GM19351 (cell line): ENCODE measurements around the gene CLEC6A.
"Not testable (repeated sequence)": the region's sequence is repeated elsewhere in the genome, so short reads cannot be mapped to it uniquely, and the experiment has no call there.

ENCODE experiments used
- ATAC-seq: cut with Tn5 transposase; IDR thresholded peaks from one replicate; pipeline ENCODE4 v1.9.1; 2021; ENCODE audit warnings: mild to moderate bottlenecking, moderate library complexity; ENCODE audit not compliant: unreplicated experiment

The CLEC6A gene

DNA sequence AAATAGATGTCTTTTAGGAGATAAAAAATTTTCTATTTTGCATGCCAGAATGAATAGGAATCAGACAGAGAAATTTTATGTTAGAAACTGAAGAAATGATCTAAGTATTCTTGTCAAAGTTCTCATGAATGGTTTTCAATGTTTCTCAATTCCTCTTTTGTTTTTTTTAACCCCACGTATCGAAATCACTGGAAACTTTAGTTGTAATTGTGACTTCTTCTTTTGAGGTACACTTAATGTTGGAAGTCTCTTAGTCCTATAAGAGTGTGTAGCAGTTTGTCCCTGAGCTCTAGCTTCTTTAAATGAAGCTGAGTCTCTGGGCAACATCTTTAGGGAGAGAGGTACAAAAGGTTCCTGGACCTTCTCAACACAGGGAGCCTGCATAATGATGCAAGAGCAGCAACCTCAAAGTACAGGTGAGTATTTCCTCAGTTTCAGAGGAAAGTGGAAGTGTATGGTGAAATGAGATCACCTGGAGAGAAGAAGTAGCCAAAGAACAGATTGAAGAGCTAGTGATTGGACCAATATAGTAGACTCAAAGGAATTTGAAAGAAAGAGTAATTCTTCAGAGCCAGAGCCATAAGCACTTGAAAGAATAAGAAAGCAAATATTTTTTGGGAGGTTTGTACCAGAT, at the start of gene CLEC6A:
Gene CLEC6A (plus strand): TSS at position 236 of the 634 bp plus-strand sequence. CDS start 150 bp downstream, at position 386.
- peak; percentile 55 for ATAC-seq

DNA sequence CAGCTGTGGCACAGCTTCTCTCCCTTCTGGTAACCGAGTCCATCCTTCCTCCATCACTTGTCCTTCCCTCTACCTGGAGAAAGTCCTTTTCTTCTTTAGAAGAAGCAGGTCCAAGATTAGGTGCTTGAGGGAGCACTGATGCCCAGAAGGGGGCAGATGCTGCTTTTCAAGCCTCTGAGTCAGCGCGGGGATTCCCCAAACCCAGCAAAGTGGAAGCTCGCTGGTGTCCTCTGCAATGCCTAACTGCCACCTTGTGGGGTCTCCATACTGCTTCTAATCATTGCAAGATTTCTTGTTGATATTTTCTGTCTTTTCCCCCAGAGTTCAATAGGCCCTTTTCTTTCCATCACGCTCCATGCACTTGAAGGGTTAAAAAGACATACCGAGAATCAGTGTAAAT, 36.2 kb upstream of the CLEC6A start:
- ATAC-seq: not testable (repeated sequence)

DNA sequence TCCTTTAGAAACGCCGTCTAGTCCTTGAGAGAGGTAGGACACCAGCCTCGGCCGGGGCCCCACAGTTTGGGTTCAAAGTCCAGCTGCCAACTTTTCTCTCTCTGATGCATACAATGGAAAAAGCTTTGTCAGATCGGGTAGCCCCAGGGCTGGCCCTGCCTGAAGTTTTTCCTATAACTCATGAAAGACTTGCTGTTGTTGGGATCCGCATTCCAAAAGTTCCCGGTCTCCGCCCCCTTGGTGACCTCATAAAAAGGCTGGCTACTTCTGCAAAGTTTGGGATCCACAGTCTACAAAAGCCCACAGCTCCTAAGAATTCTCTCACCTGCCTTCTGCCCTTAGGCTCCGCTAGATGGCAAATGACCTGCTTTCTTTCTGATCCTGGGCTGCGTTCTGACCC, 35.3 kb upstream of the CLEC6A start:
- ATAC-seq: no peak

DNA sequence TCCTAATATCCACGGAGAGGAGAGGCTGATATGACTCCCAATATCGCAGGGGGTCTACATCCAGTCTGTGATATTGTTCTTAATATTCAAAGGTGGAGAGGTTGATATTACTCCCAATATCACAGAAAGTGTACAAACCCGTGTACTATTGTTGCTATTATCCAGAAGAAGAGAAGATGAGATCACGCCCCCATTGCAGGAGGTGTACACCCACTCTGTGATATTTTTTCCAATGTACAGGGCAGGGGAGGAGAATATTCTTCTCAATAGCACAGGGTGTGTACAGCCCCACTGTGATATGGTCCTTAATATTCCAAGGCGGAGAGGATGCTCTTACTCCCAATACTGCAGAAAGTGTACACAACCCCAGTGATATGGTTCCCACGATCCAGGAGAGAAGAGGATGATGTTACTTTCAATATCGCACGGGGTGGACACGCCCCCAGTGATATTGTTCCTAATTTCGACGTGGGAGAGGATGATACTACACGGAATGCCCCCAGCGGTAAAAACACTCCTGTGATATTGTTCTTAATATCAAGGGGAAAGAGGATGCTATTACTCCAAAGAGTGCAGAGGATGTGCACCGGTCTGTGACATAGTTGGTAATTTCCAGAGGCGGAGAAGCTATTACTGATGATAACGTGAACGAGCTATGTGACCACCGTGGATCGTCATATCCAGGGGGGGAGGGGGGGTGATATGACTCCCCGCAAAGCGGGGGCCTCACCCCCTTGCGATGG, 11.1 kb upstream of the CLEC6A start:
- not testable (repeated sequence) for ATAC-seq

DNA sequence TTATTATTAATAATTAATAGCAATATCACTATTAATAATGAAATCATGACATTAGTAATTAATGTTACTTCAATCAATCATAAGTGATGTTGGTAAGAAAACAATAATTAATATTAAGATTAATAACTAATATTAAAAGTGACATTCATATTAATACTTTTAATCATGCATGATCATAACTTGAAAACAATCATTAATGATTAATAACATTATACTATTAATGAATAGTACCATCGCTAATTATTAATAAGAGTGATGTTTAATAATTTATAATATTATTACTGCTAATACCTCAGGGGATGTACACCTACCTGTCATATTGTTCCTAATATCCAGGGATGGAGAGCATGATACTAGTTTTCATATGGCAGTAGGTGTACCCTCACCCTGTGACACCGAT, 10.0 kb upstream of the CLEC6A start:
- no peak for ATAC-seq

DNA sequence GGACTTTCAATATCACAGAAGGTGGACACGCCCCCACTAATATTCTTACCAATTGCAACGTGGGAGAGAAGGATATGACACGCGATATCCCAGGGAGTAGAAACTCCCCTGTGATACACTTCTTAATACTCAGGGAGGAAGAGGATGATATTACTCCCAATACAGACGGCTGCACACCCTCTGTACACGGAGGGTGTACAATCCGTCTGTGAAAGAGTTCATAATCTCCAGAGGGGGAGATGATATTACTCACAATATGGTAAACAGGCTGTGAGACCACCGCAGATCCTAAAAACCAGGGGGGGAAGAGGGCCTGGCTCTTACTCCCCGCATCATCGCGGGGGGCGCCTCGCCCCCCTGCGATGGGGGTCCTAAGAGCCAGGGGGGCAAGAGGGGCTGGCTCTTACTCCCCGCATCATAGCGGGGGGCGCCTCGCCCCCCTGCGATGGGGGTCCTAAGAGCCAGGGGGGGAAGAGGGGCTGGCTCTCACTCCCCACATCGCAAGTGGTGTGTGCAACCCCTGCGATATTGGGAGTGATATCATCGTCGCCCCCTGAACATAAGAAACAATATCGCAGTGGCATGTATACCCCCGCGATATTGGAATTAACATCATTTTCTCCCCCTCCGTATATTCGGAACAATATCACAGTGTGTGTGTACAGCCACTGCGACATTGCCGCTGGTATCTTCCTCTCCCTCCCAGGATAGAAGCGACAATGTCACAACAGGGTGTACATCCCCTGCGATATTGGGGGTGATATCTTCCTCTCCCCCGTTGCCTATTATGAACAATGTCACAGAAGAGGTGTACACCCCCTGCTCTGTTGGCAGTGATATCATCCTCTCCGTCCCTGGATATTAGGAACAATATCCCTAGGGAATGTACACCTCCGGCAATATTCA, 8.9 kb upstream of the CLEC6A start:
- ATAC-seq: no peak

DNA sequence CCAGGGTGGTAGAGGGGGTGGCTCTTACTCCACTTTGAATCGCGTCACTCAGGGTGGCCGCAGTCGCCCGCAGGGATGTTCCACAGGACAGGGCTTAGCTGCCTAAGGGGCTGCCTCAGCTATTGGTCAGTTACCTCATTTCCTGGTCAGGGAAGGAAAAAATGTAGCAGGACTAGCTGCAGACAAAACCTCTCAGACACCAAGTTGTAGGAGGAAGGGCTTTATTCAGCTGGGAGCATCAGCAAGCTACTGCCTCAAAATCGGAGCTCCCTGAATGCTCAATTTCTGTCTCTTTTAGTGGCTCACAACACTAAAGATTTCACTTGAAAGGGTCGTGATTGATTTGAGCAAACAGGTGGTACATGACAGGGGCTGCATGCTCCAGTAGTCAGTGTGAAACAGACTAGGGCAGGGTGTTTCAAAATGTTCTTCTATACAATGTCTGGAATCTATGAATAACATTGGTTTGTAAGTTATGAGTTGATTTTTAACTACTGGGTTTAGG, 6.4 kb upstream of the CLEC6A start:
- ATAC-seq: no peak

DNA sequence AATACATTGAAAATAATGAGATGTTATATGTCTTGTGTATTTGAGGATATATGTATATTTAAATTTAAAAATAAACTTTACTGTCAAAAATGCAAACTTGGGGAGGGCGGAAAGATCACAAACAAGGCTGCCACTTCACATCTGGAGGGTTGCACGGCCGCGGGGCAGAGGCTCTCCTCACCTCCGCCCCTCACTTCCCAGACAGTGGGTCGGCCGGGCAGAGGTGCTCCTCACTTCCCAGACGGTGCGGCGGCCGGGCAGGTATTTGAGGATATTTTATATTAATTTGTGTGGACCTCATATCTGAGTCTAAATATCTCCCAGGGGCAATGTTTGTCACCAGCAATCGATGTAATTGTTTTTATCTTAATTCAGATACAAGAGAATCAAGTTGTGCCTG, 3.7 kb upstream of the CLEC6A start:
- ATAC-seq: no peak

DNA sequence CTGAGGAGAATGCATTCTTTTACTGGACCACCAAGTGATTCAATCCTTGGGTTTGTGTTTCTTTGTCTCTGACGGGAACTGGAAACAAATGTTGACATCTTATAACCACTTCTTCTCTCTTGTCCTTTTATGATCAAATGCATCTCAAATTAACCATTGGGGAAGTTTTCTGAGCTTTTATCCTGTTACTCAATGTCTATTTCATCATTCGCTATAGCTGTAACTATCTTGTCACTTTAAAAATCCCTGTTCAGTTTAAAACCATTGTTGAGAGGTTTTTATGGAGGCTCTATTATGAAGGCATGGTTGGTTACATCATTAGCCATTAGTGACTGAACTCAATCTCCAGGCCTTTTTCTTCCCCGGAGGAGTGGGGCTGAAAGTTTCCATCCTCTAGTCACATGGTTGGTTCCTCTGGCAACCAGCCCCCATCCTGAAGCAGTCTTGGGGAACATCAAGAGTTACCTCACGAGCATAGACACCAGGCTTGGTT, 2.7 kb upstream of the CLEC6A start:
- no peak for ATAC-seq

DNA sequence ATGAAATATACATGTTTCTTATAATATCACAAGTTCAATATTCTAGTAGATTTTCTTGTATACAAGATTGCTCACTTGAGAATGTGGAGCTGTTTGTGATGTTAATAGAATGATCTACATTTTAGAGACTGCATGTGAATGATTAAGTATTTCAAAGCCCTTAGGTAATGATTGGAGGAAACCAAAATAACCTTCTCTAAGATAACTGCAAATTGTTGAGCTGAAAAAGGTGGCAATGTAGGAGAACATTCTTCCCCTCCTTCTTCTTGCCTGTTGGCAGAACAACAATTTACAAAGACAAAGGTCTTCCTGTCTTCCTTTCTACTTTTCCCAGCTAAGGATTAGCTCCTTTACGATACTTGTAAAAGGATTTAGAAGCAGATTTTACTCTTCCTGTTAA, 2.0 kb upstream of the CLEC6A start:
- ATAC-seq: no peak

DNA sequence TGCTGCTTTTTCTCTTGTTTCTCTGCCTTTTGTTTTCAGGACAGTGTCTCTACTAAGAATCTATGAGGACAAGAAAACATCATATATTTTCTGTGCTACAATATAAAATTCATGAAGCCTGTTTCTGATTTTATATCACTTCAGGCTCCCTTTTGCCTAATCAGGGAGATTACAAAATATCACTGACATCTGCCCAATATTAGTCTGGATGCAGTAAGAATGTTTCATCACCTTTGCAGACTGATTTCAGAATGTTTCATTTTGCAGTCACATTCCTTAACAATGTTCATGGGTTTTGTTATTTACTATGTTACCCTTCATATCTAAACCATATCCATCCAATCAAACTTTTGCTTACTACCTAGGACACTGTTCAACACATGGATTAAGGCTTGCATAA, 491 bp upstream of the CLEC6A start:
- no peak for ATAC-seq

DNA sequence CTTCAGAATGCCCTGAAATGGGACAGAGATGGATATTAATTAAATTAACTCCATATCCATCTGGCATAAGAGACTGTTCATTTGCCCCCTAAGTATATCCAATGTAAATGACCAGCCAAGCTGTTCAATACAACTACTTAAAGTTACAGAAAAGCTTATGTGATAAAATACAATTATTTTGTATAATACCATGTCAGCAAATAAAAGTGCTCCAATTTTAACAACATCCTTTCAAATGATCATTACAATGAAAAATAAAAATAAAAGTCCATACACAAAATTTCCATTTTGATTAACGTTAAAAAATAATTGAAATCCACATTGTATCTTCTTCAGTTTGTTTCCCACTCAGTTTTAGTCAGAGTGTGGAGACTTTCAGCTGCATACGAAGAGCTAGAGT, 5.7 kb downstream of the CLEC6A start:
- ATAC-seq: no peak

DNA sequence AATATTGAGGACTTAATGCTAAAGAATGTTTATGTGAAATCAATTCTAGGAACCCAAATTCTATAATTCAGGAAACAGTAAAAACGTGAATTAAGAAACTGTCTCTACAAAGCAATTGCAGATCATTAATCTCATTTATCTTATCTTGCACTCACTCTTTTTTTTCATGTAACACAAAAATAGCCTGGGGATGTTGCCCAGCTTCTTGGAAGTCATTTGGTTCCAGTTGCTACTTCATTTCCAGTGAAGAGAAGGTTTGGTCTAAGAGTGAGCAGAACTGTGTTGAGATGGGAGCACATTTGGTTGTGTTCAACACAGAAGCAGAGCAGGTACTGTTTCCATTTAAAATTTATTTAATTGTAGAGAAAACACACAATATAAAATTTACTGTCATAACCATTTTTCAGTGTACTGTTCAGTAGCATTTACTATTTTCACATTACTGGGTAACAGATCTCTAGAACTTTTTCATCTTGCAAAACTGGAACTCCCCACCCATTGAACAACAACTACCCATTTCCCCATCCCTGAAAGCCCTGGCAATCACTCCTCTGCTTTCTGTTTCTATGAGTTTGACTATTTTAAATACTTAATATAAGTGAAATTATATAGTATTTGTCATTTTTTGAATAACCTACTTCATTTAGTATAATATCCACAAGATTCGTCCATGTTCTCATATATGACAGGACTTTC, 9.7 kb downstream of the CLEC6A start:
- ATAC-seq: no peak

DNA sequence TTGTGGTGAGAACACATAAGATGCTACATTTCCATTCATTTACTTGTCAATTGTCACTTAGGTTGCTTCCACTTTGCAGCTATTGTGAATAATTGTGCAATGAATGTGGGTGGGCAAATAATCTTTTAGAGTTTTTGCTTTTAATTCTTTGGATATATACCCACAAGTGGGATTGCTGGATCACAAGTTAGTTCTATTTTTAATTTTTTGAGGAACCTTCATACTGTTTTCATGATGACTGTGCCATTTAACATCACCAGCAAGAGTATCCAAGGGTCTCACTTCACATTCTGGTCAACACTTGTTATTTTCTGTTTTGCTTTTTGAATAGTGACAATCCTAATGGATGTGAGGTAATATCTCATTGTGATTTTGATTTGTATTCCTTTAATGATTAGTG, 10.5 kb downstream of the CLEC6A start:
- ATAC-seq: no peak

DNA sequence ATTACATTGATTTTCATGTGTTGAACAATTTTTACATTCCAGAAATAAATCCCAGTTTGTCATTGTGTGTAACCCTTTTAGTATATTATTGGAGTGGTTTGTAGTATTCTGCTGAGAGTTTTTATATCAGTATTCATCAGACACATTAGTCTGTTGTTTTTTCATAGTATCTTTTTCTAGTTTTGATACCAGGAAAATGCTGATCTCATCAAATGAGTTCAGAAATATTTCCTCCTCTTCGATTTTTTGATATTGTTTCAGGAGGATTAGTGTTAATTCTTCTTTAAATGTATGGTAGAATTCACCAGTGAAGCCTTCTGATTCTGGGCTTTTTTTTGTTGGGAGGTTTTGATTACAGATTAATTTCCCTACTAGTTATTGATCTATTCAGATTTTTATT, 15.3 kb downstream of the CLEC6A start:
- ATAC-seq: no peak

DNA sequence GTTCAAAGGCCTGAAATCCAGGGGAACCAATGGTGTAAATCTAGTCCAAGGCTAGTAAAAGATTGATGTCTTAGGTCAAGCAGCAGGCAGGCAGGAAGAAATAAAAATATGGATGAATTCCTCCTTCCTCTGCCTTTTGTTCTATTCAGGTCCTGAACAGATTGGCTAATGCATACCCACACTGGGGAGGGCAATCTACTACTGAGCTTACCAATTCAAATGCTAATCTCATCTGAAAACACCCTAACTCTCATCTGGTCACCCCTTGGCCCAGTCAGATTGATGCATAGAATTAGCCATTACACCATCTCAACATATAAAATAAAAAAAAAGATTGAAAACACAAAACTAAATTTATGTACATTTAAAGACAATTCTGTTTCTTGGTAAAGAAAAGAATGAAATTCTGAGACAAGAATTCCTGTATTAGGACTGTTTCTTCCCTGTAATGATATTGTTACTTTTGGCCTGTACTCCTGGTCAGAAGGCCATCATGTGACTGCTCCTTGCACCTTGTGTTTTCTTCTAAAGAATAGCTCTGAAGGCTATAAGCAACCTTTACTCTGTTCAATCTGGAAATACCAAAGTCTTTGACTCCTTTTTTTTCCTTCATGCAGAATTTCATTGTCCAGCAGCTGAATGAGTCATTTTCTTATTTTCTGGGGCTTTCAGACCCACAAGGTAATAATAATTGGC, 19.9 kb downstream of the CLEC6A start:
- ATAC-seq: no peak

DNA sequence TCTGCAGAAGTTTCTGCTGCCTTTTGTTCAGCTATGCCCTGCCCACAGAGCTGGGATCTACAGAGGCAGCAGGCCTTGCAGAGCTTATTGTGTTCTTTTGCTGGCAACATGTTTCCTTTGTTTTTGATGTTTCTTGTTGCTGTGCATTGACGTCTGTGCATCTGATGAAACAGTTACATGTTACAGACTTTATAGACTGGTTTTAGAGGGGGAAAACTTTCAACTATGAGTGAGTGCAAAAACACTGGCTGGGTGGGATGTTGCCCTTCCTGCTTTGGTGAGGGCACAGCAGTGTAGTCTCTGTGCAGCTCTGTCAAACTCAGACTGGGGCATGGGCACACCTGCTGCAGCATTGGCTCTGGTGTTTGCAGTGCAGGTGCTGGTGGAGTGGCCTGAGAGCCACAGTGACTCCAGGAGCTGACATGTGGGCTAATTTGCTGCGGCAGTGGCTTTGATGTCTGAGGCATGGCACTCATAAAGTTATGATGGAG, 26.9 kb downstream of the CLEC6A start:
- ATAC-seq: no peak

DNA sequence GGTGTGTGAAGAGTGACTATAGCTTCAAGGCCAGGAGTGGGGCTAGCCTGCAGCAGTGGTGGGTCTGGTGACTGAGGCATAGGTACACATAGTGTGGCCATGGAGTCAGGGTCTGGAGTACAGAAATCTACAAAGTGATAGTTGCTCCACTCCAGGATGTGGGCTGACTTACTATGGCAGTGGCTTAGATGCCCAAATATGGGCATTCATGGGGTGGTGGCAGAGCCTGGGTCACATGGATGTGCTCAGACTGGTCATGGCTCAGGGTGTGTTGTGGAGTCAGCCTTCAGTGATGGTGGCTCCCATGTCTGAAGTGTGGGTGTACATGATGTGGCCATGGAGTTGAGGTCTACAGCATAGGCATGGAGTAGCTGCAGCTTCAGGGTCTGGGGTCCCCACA, 27.3 kb downstream of the CLEC6A start:
- no peak for ATAC-seq

DNA sequence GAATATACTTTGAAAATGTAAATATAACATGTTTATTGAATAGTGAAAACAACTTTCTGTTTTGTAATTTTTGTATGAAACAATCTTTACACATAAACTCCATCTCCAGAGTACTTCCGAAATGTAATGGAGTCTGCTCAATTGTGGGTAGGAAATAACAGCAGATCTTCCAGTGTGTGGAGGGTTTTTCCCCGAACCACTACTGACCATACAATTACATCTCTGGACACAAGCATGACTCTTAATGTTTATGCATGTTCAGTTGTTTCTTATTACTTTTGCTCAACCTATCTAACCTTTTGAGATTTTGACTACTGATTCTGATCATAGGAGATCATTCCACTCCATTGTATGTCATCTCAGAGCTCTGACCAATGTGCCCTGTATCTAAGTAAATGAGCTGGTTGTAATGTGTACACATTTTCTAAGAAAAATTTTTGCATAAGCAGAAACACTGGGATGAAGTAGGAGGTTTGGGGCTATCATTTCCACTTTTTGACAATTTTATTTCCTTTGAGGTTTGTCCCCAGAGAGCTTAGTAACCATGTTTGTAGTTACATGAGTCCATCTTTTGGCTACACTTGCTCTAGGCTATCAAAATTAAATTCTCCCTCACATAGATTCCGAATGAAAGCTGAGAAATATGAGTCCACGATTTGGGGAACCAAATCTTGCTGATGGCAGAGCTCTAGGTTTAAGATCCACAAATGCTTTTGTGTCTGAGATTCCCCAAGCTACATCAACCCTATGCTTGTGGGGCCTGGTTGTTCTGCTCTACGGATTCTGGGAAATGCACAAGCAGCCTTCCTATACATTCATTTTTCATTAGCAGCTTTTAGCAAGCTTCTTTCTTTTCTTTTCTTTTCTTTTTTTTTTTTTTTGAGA, 36.1 kb downstream of the CLEC6A start:
- no peak for ATAC-seq
